Dendritic cell treated with granulocyte-macrophage colony-stimulating factor and Interleukin-4, amounts not matched to agents 40 ng/mL and 50 ng/mL, for 4 days (primary cell): ENCODE results near the gene ZNF668.

Experiments used
- H3K27ac Mint-ChIP-seq: one replicate; pipeline ENCODE4 v1.8.0; 2022; ENCODE audit warnings: mild to moderate bottlenecking, mixed read lengths
- H3K27me3 Mint-ChIP-seq: one replicate; pipeline ENCODE4 v1.8.0; 2022; ENCODE audit warnings: mild to moderate bottlenecking, mixed read lengths
- H3K36me3 Mint-ChIP-seq: one replicate; pipeline ENCODE4 v1.8.0; 2022; ENCODE audit warnings: low read depth, mixed read lengths
- H3K4me1 Mint-ChIP-seq: one replicate; pipeline ENCODE4 v1.8.0; 2022; ENCODE audit warnings: low read depth, mixed read lengths
- H3K4me3 Mint-ChIP-seq: one replicate; pipeline ENCODE4 v1.8.0; 2022; ENCODE audit warnings: mild to moderate bottlenecking, moderate library complexity, mixed read lengths
- H3K9me3 Mint-ChIP-seq: one replicate; pipeline ENCODE4 v1.8.0; 2022; ENCODE audit warnings: mixed read lengths
- intact Hi-C: fragments of 100-400 bp; cut with micrococcal nuclease; formaldehyde crosslinking; loops from one replicate; pipeline ENCODE4 v1.15.0; 2022

ZNF668 gene

DNA sequence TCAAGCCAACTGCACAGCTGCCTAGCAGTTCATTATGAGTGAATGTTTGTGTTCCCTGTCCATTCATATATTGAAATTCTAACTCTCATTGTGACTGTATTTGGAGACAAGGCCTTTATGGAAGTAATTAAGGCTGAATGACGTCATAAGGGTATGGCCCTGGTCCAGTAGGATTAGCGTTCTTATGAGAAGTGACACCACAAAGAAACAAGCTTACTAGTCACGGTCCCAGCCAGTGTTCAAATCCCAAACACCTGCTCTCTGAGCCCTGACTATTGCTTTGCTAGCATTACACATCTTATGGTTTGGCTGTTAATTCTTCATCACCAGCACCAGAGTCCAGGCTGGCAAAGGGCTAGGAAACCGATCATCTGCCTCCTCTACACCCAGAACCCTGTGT is 2.2 kb downstream of the ZNF668 start:
- Mint-ChIP-seq H3K4me3 (peak overlapping the region; percentile 94), H3K27me3 (no peaks in the 10 kb centered on the region), H3K36me3 (peaks cover 37% of the 10 kb centered on the region), H3K9me3 (no peaks in the 10 kb centered on the region), H3K4me1 (peaks cover 53% of the 10 kb centered on the region), H3K27ac (peak overlapping the region; percentile 91)
- intact Hi-C loops, result loop anchor here (5.0 kb wide), 3 partner anchors 35 to 415 kb away; partner anchors contain the start of genes BCKDK, FBRS and HSD3B7

DNA sequence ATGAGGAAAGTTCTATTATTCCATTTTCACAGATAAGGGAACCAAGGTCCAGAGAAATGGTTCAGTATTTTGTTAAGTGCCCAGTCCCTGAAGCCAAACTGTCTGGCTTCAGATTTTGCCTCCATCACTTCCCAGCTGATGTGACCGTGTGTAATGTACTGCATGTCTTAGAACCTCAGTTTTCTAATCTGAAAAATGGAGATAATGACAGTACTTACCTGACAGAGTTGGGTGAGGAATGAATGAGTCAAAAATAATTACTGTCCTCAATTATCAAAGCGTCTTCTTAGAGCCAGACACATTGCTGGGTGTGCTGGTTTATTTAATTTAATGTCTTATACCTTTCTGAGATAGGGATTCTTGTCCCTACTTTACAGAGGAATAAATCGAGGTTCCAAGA is 6.7 kb downstream of the ZNF668 start:
- Mint-ChIP-seq H3K4me1 (peaks cover 39% of the 10 kb centered on the region), H3K27me3 (no peaks in the 10 kb centered on the region), H3K27ac (no peak overlapping the region), H3K36me3 (peaks cover 36% of the 10 kb centered on the region), H3K9me3 (no peaks in the 10 kb centered on the region), H3K4me3 (no peak overlapping the region)
- intact Hi-C loops, result no loop called here

DNA sequence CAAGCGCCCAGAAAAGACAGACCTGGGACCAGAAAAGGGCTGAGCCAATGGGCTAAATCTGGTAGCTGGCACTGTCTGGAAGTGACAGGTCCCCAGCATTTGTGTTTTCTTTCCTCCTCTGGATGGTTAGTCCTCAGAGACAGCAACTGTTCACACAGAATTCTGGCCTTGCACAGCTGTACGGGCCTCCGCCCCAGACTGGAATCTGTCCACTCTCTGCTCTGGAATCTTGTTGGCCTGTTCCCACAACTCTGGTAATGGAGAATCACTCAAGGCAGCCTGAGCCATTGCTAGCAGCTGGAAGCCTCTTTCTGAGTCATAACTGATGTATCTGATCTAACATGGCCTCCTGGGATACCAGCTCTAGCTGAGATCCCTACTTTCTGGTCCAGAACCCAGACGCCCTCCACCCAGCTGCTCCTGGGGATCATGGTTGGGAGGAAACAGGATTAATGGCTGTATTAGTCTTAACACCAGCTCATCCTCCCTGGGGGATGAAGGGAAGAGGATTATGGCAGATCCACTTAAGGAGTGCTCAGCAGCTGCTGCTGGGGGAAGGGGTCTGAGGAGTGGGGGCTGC is 9.1 kb downstream of the ZNF668 start:
- Mint-ChIP-seq H3K27me3 (no peaks in the 10 kb centered on the region), H3K36me3 (peaks cover 60% of the 10 kb centered on the region), H3K9me3 (no peaks in the 10 kb centered on the region), H3K27ac (no peak overlapping the region), H3K4me3 (no peak overlapping the region), H3K4me1 (peaks cover 29% of the 10 kb centered on the region)
- intact Hi-C loops, result no loop called here

DNA sequence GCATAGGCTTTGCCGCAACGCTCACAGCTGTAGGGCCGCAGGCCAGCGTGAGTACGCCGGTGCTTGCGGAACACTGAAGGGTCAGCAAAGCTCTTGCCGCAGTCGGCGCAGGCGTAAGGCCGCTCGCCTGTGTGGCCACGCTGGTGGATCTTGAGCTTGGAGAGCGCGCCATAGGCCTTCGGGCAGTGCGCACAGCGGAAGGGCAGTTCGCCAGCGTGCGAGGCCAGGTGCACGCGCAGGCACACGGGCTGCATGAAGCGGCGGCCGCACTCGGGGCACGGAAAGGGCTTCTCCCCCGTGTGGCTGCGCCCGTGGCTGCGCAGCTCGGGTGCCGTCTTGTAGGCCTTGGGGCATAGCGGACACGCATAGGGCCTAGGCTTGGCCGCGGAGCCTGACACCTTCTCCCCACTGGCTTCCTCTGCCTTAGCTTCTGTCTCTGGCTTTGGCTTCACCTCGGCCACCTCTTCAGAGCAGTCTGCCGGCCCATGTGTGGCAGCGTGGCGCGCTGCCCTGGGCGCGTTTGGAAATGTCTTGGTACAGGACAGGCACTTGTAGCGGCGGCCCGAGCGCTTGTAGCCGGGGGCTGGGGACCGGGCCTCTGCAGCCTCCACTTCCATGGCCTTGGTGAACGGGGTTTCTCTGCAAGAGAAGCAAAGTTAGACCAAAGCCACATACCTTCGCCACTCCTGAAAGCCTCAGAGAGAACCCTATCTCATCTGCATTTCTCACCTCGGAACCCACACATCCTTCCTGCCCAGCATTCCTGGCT is 10.0 kb downstream of the ZNF668 start:
- Mint-ChIP-seq H3K9me3 (no peaks in the 10 kb centered on the region), H3K27me3 (no peaks in the 10 kb centered on the region), H3K4me3 (no peak overlapping the region), H3K27ac (no peak overlapping the region), H3K36me3 (peaks cover 61% of the 10 kb centered on the region), H3K4me1 (peaks cover 24% of the 10 kb centered on the region)
- intact Hi-C loops, result no loop called here

DNA sequence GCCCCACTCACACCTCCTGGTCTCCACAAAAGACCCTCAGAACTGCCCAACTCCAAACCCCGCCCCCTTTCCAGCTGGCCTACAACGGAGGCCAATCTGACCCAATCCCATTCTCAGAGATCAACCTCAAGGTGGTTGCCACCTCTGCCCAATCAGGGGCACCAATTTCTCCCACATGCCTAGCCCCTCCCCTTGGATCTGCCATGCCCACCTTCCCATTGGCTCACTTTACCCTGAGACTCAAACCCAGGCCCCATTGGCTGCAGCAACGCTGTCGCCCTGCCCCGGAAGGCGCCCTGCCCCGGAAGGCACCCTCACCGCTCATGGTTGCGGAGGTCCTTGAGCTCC is 10.6 kb downstream of the ZNF668 start:
- Mint-ChIP-seq H3K36me3 (peaks cover 62% of the 10 kb centered on the region), H3K4me1 (peaks cover 22% of the 10 kb centered on the region), H3K9me3 (no peaks in the 10 kb centered on the region), H3K27ac (no peak overlapping the region), H3K4me3 (no peak overlapping the region), H3K27me3 (no peaks in the 10 kb centered on the region)
- intact Hi-C loops, result no loop called here

DNA sequence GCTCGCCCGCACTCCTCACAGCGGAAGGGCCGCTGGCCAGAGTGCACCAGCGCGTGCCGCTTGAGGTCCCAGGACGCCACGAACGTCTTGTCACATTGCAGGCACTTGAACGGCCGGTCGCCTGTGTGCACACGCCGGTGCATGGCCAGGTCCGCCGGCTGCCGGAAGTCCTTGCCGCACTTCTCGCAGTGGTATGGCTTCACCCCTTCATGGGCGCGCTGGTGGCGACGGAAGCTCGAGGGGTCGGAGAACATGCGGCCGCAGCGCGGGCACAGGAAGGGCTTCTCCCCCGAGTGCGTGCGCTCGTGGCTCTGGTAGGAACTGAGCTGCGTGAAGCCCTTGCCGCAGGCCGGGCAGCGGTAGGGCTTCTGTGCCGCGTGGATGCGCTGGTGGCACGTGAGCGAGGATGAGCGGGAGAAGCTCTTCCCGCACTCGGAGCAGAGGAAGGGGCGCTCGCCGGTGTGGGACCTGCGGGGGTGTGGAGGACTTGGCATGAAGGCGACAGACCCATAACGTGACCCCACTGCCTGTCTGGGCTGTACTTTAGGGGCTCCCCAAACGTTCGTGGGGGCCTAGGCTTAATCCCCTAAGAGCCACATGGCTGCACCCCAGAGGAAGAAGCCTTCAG is 12.1 kb downstream of the ZNF668 start:
- peaks cover 16% of the 10 kb centered on the region for H3K4me1 Mint-ChIP-seq
- H3K4me3 Mint-ChIP-seq, result no peak overlapping the region
- intact Hi-C loops, result no loop called here
- H3K9me3 Mint-ChIP-seq, result no peaks in the 10 kb centered on the region
- H3K27ac Mint-ChIP-seq, result no peak overlapping the region
- H3K27me3 Mint-ChIP-seq, result no peaks in the 10 kb centered on the region
- peaks cover 64% of the 10 kb centered on the region for H3K36me3 Mint-ChIP-seq

DNA sequence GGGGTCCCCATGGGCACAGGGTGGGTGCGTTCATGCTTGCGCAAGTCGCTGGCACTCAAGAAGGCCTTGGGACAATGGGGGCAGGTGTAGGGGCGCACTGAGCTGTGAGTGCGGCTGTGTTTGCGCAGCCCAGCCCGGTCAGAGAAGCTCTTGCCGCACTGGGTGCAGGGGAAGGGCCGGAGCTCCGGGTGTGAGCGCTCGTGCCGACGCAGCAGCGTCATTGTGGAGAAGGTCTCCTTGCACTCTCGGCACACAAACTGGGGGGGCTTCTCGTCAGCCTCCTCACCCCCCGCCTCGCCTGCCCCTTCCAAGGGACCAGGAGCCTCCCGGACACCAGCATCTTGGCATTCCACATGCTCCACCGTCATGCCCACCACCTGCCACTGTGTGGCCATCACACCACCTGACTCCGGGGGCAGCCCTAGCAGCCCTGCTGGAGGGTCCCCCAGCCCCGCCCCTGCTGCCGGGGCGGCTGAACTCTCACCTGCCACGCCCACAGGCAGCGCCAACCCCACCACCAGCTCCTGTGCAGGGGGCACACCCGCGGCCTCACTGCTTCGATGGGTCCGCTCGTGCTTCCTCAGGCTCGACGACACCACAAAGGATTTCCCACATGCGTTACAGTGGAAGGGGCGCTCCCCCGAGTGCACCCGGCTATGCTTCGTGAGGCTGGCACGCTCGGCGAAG is 12.8 kb downstream of the ZNF668 start:
- no peak overlapping the region for H3K27ac Mint-ChIP-seq
- H3K36me3 Mint-ChIP-seq, result peaks cover 71% of the 10 kb centered on the region
- H3K27me3 Mint-ChIP-seq, result no peaks in the 10 kb centered on the region
- intact Hi-C loops, result no loop called here
- peaks cover 14% of the 10 kb centered on the region for H3K4me1 Mint-ChIP-seq
- H3K4me3 Mint-ChIP-seq, result no peak overlapping the region
- H3K9me3 Mint-ChIP-seq, result no peaks in the 10 kb centered on the region

DNA sequence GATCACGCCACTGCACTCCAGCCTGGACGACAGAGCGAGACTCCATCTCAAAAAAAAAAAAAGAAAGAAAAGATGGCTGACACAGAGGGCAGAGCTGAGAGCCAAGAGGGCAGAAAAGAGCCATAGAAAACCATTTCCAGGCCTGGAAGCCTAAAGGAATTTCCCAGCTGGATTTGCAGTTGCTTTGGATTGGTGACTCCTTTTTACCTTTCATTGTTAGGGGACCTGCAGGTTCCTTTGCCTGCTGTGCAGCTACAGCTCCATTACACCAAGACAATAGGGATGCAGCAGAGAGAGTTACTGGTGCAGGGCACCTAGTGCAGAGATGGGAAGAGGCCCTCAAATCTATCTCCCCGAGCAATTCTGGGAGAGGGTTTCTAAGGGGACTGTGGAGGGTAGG is 18.4 kb downstream of the ZNF668 start:
- intact Hi-C loops, result no loop called here
- Mint-ChIP-seq H3K27me3 (no peaks in the 10 kb centered on the region), H3K9me3 (no peaks in the 10 kb centered on the region), H3K4me3 (no peak overlapping the region), H3K36me3 (peaks cover 24% of the 10 kb centered on the region), H3K4me1 (peaks cover 26% of the 10 kb centered on the region), H3K27ac (no peak overlapping the region)

DNA sequence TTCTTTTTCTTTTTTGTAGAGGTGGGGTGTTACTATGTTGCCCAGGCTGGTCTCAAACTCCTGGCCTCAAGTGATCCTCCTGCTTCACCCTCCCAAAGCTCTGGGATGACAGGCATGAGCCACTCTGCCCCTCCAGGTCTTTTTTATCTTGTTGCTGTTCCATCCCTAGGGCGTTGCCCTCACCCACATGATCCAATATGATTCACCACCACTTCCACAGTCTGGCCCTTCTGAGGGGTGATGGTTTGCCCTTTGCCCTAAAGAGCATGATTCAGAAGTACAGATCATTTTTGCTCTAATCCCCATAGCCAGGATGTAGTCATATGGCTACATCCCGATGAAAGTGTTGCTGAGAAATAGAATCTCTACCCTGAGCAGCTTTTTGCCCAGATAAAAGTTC is 21.9 kb downstream of the ZNF668 start:
- intact Hi-C loops, result no loop called here
- Mint-ChIP-seq H3K9me3 (no peaks in the 10 kb centered on the region), H3K36me3 (peaks cover 7% of the 10 kb centered on the region), H3K27me3 (no peaks in the 10 kb centered on the region), H3K4me3 (no peak overlapping the region), H3K4me1 (peaks cover 45% of the 10 kb centered on the region), H3K27ac (peak overlapping the region; percentile 73)

DNA sequence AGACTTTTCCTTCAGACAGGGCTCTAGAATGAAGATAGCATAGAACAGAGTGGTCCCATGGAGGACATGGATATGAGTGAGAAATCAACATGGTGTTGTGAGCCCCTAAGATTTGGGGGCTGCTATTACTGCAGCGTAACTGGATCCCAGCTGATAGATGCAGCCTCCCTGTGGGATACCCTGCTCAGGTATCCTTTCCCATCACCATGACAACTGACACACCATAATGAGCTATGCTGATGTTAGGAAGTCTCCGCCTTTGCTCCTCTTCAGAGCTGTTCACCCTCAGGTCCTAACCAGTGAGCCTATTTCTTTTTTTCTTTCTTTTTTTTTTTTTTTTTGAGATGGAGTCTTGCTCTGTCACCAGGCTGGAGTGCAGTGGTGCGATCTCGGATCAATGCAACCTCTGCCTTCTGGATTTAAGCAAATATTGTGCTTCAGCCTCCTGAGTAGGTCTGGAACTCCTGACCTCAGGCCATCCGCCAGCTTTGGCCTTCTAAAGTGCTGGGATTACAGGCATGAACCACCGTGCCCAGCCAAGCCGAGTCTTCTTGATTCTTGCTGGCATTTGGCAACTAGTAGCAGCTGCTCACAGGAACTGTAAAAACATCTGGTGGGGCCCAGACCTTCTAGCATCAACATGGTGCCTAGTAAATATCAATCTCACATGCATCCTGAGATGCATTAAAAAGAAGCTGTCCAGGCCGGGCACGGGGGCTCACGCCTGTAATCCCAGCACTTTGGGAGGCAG is 23.6 kb downstream of the ZNF668 start:
- Mint-ChIP-seq H3K36me3 (no peaks in the 10 kb centered on the region), H3K27me3 (no peaks in the 10 kb centered on the region), H3K4me1 (peaks cover 51% of the 10 kb centered on the region), H3K27ac (no peak overlapping the region), H3K4me3 (no peak overlapping the region), H3K9me3 (no peaks in the 10 kb centered on the region)
- intact Hi-C loops, result no loop called here

DNA sequence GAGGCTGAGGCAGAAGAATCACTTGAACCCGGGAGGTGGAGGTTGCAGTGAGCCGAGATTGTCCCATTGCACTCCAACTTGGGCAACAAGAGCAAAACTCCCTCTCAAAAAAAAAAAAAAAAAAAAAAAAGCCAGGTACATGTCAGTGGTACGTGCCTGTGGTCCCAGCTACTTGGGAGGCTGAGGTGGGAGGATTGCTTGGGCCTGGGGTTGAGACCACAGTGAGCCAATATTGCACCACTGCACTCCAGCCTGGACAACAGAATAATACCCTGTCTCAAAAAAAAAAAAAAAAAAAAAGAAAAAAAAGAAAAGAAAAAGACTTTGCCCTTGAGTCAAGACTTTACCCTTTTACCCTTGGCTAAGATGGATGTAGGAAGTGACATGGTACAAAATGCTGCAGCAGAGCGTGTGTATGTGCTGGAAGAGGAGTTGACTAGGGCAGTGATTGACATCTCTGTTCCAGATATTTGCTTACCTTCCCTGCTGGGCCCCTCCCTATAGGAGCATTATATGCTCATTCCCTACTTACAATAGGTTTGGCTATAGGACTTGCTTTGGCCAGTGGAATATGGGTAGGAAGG is 30.1 kb downstream of the ZNF668 start:
- H3K4me3 Mint-ChIP-seq, result no peak overlapping the region

DNA sequence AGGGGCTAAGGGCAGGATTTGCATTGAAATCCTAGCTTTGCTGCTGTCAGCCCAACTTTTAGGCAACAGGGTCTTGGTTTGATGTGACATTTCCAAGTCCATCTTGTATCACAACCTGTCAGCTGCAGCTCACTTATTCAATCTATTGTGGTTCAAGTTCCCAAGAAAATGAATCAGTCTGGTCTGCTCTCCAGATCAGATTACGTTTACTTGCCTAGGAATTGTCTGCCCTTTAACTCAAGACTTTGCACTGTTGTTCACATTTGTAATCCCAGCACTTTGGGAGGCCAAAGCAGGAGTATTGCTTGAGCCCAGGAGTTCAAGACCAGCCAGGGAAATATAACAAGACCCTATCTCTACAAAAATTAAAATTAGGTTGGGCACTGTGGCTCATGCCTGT is 30.7 kb downstream of the ZNF668 start:
- Mint-ChIP-seq H3K27me3 (no peaks in the 10 kb centered on the region), H3K9me3 (no peaks in the 10 kb centered on the region), H3K4me3 (no peak overlapping the region), H3K27ac (no peak overlapping the region), H3K36me3 (peaks cover 61% of the 10 kb centered on the region), H3K4me1 (peaks cover 17% of the 10 kb centered on the region)
- intact Hi-C loops, result no loop called here

More for the DNA sequence above, 30.1 kb downstream of the ZNF668 start:
- Mint-ChIP-seq H3K27me3 (no peaks in the 10 kb centered on the region), H3K27ac (no peak overlapping the region), H3K36me3 (peaks cover 54% of the 10 kb centered on the region), H3K4me1 (peaks cover 24% of the 10 kb centered on the region), H3K9me3 (no peaks in the 10 kb centered on the region)
- intact Hi-C loops, result no loop called here

DNA sequence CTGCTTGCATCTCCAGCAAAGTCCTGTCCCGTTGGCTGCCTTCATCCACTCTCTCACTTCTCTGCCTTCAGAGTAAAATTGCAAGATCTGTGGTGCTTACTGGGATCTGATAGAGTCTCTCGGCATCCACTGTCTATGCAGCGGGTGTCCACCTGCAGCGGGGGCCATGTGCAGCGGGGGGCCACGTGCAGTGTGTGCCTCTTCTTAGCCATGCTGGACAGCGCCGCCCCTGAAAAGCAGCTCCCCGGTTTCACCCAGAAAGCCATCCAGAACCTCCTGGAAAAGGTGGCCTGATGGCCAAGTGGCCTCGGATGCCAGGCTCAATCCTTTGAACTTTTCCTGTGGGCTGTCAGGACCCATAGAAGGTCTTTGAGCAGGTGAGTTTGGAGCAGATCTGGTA is 31.2 kb downstream of the ZNF668 start:
- no peak overlapping the region for H3K27ac Mint-ChIP-seq

More for the DNA sequence above, 31.2 kb downstream of the ZNF668 start:
- H3K36me3 Mint-ChIP-seq, result peaks cover 66% of the 10 kb centered on the region
- H3K4me3 Mint-ChIP-seq, result no peak overlapping the region
- no peaks in the 10 kb centered on the region for H3K27me3 Mint-ChIP-seq
- peaks cover 14% of the 10 kb centered on the region for H3K4me1 Mint-ChIP-seq
- no peaks in the 10 kb centered on the region for H3K9me3 Mint-ChIP-seq
- intact Hi-C loops, result no loop called here
